ENCODE data around the gene DRD2. TPM values are rescaled to one million over a fixed set of nuclear protein-coding genes. Genes with fewer than 3 reads are reported as not detected.

The DRD2 gene
- total RNA-seq, 1 experiment from 2014 or later = 0.44 TPM

GRCh38 chr11:113373306-113373705, 101.9 kb downstream of the DRD2 start:
- H2BK120ac ChIP-seq (ENCODE audit: low read depth, low read length, poor library complexity, severe bottlenecking) = no peak overlapping the region
- no peak overlapping the region for H2AFZ ChIP-seq (ENCODE audit: low read length)

More at GRCh38 chr11:113373306-113373705, 101.9 kb downstream of the DRD2 start:
- no peak overlapping the region for H3K27ac Mint-ChIP-seq
- no peak overlapping the region for H3K23ac ChIP-seq (ENCODE audit: insufficient read length, low read depth, low read length)
- no peaks in the 10 kb centered on the region for H3K9me3 ChIP-seq (ENCODE audit: control insufficient read depth, low read depth, low read length)
- no peaks in the 10 kb centered on the region; the same call in 1 of the 2 replicates for H3K27me3 Mint-ChIP-seq (ENCODE audit: low read depth)
- no peaks in the 10 kb centered on the region for H3K9me3 Mint-ChIP-seq
- H3K4me1 ChIP-seq (ENCODE audit: insufficient read depth, low read length) = peaks cover 3% of the 10 kb centered on the region; the same call in 1 of the 2 replicates
- H3K56ac ChIP-seq (ENCODE audit: insufficient read length, low read depth, low read length) = no peak overlapping the region
- no peak overlapping the region for H3K4ac ChIP-seq (ENCODE audit: low read depth, low read length)
- no peak overlapping the region for H4K8ac ChIP-seq (replicated peaks; ENCODE audit: insufficient read length, low read depth, low read length)
- no peaks in the 10 kb centered on the region for H3K27me3 ChIP-seq (ENCODE audit: insufficient read depth, low read length)
- no peaks in the 10 kb centered on the region for H3K36me3 Mint-ChIP-seq (ENCODE audit: insufficient read depth in 1 of 3, low read depth in 3 of 3)
- H3K14ac ChIP-seq (ENCODE audit: insufficient read depth, low read length) = no peak overlapping the region
- no peak overlapping the region for H3K9ac ChIP-seq (ENCODE audit: extremely low read depth, insufficient read length, low read length)
- H2BK15ac ChIP-seq (ENCODE audit: low read depth, low read length) = no peak overlapping the region
- no peak overlapping the region for H2AK5ac ChIP-seq (ENCODE audit: insufficient read length, low read length)
- H3K4me3 Mint-ChIP-seq = no peak overlapping the region
- H3K18ac ChIP-seq (ENCODE audit: insufficient read length, low read depth, low read length) = no peak overlapping the region
- peaks cover 20 to 24% of the 10 kb centered on the region in 2 experiments for H3K4me1 Mint-ChIP-seq
- H3K79me2 ChIP-seq (ENCODE audit: insufficient read depth, low read length) = no peaks in the 10 kb centered on the region
- no CpG with 5 or more reads among the region's 3 CpGs for WGBS (ENCODE audit: extremely low coverage, insufficient read length, low lambda C conversion rate)
- H2BK20ac ChIP-seq (ENCODE audit: low read depth, low read length, poor library complexity, severe bottlenecking) = no peak overlapping the region
- H3K4me2 ChIP-seq (ENCODE audit: insufficient read depth, insufficient read length, low read length) = no peak overlapping the region
- H3K79me1 ChIP-seq (ENCODE audit: insufficient read depth, low read depth, low read length, poor library complexity, severe bottlenecking) = no peaks in the 10 kb centered on the region
- H4K91ac ChIP-seq (ENCODE audit: insufficient read length, low read depth, low read length) = no peak overlapping the region
- no peaks in the 10 kb centered on the region for H3K23me2 ChIP-seq (ENCODE audit: insufficient read length, low read depth, low read length, poor library complexity, severe bottlenecking)
- H2BK5ac ChIP-seq (ENCODE audit: insufficient read length, low read length) = no peak overlapping the region
- no peak overlapping the region for H2BK12ac ChIP-seq (ENCODE audit: insufficient read length, low read depth, low read length)
- TF ChIP-seq CTCF (conservative IDR thresholded peaks at IDR 0.05) = no peak
- H4K20me1 ChIP-seq (ENCODE audit: control insufficient read depth, insufficient read depth, insufficient read length) = no peaks in the 10 kb centered on the region
- no peak overlapping the region for H4K5ac ChIP-seq (ENCODE audit: insufficient read length, low read depth, low read length)
- DNase-seq = no peak
- H3K27ac ChIP-seq (ENCODE audit: insufficient read length, low read depth, low read length) = no peak overlapping the region
- H3T11ph ChIP-seq (ENCODE audit: low read length) = no peak overlapping the region

Data from H9 (cell line).